Colonic mucosa (tissue), 4 donors: ENCODE data around the gene UTP15. TPM values are rescaled to one million over a fixed set of nuclear protein-coding genes. Genes with fewer than 3 reads are reported as not detected.
A peak's percentile ranks its signal among the peaks of the same experiment; 100 is the strongest.

Experiments
- DNase-seq: peaks from one replicate; pipeline ENCODE4 v3.0.0-alpha.2; 2020
- H3K27ac ChIP-seq: fragments of 200-600 bp; one replicate; pipeline ENCODE4 v1.8.0; 2021
- H3K27me3 ChIP-seq: fragments of 200-600 bp; one replicate; pipeline ENCODE4 v1.8.0; 2021
- H3K36me3 ChIP-seq: fragments of 200-600 bp; one replicate; pipeline ENCODE4 v1.8.0; 2021
- H3K4me1 ChIP-seq: fragments of 200-600 bp; one replicate; pipeline ENCODE4 v1.8.0; 2021; ENCODE audit warnings: mild to moderate bottlenecking
- H3K4me3 ChIP-seq: fragments of 200-600 bp; one replicate; pipeline ENCODE4 v1.8.0; 2021
- H3K9ac ChIP-seq, 2 donors: one replicate each; pipeline ENCODE4 v1.7.0; 2013; ENCODE audit warnings: control low read depth in 2 of 2, low read depth in 2 of 2, low read length in 2 of 2
- H3K9me3 ChIP-seq: fragments of 200-600 bp; one replicate; pipeline ENCODE4 v1.8.0; 2021
- intact Hi-C: fragments of 100-400 bp; cut with DNase I; formaldehyde crosslinking; loops from one replicate; pipeline ENCODE4 v1.14.1; 2022
- total RNA-seq, 2 donors: library from RNA; stranded (reverse); fragmentation: NEBNext Ultra II Directional in 1 of 2; extraction: Animal tissue kit (Norgen Biotek cat#: 25700) in 1 of 2; gene quantifications; one replicate each; pipeline ENCODE4 v1.2.1, GENCODE V29; 2021
- TF ChIP-seq, protein P1 (sequence below): fragments of 200-600 bp; IDR thresholded peaks from one replicate; pipeline ENCODE4 v1.8.0; 2022; ENCODE audit warnings: antibody characterized with exemption, mild to moderate bottlenecking
- donor health status: healthy.
- donor health status: DM: no; HTN: no; CAD: no.
- donor health status: DM: no; HTN: no; CAD: no.

Gene UTP15
- total RNA-seq, 2 donors from 2014 or later: 9.4 to 13.9 TPM

DNA sequence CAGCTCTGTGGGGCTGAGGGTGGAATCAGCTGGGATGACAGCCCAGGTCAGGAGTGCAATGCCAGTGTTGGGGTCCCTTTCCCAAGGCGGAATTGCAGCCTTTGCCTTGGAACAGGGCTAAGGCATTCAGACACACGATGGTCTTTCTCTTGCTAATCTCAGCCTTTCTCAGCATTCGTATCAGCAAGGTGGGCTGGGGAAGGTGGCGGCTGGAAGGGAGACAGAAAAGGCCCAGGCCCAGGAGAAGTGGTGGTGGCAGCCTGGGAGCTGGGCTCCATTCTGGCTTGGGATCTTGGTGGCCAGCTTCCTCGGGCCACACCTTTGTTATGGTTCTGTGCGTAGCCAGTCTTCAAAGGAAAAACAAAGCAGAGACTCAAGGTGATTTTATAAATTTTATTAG is 59.3 kb downstream of the UTP15 start:
- DNase-seq: no peak
- Histone ChIP-seq H3K4me3 (no peak overlapping the region), H3K9me3 (no peaks in the 10 kb centered on the region), H3K27ac (peak overlapping the region; percentile 7), H3K36me3 (no peaks in the 10 kb centered on the region), H3K9ac (no peak overlapping the region), H3K4me1 (no peaks in the 10 kb centered on the region), H3K27me3 (no peaks in the 10 kb centered on the region)
- TF ChIP-seq, protein P1, sequence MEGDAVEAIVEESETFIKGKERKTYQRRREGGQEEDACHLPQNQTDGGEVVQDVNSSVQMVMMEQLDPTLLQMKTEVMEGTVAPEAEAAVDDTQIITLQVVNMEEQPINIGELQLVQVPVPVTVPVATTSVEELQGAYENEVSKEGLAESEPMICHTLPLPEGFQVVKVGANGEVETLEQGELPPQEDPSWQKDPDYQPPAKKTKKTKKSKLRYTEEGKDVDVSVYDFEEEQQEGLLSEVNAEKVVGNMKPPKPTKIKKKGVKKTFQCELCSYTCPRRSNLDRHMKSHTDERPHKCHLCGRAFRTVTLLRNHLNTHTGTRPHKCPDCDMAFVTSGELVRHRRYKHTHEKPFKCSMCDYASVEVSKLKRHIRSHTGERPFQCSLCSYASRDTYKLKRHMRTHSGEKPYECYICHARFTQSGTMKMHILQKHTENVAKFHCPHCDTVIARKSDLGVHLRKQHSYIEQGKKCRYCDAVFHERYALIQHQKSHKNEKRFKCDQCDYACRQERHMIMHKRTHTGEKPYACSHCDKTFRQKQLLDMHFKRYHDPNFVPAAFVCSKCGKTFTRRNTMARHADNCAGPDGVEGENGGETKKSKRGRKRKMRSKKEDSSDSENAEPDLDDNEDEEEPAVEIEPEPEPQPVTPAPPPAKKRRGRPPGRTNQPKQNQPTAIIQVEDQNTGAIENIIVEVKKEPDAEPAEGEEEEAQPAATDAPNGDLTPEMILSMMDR: no peak
- intact Hi-C loops: no loop called here

GRCh38 chr5:73625372-73625943 is 59.9 kb downstream of the UTP15 start:
- Histone ChIP-seq H3K36me3 (no peaks in the 10 kb centered on the region), H3K27ac (peak overlapping the region; percentile 7), H3K9me3 (no peaks in the 10 kb centered on the region), H3K9ac (peak overlapping the region; percentile 53 to 59), H3K4me3 (peak overlapping the region; percentile 67), H3K27me3 (no peaks in the 10 kb centered on the region), H3K4me1 (no peaks in the 10 kb centered on the region)
- no peak for DNase-seq
- intact Hi-C loops: no loop called here
- TF ChIP-seq, protein P1: no peak

DNA sequence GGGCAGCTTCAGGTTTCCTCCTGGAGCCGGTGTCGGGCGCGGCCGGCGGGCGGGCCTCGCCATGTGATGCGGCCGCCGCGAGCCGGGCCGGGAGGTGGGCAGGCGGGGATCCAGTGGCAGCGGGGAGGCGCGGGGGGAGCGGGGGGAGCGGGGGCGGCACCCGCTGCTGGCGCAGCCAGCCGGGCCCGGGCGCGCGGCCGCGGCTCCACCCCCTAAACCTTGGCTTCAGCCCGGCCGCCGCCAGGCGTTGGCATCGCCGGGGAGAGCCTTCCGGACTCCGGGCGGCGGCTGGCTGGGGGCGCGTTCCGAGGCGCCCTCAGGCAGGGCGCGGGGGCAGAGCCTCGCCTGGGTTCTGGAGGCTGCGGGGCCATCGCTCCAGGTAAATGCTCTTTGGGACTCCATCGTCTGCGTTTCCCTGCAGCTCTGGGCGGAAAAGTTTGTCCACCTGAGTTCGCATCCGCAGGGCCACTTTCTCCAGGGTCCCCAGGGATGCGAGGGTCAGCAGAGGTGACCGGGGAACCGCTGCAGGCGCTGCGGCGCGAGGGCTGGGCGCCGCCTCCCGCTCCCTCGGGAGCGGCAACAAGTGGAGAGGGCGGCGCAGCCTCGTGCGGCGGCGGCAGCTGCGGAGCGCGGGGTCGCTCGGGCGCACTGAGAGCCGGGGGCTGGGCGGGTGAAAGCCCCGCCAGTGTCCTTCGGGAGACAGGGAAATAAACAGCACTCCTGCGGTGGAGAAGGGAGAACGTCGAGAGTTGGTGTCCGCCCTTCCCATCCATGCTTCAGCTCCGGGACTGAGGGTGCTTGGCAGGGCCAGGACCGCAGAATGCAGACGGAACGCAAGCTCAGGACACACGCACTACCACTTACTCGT is 60.6 kb downstream of the UTP15 start, which contains the start of gene ARHGEF28:
TSS of gene ARHGEF28 (plus strand) at position 253 of the 868 bp plus-strand sequence. CDS start 58,656 bp downstream, outside the sequence.
- DNase-seq: peak; percentile 75
- intact Hi-C loops: no loop called here

DNA sequence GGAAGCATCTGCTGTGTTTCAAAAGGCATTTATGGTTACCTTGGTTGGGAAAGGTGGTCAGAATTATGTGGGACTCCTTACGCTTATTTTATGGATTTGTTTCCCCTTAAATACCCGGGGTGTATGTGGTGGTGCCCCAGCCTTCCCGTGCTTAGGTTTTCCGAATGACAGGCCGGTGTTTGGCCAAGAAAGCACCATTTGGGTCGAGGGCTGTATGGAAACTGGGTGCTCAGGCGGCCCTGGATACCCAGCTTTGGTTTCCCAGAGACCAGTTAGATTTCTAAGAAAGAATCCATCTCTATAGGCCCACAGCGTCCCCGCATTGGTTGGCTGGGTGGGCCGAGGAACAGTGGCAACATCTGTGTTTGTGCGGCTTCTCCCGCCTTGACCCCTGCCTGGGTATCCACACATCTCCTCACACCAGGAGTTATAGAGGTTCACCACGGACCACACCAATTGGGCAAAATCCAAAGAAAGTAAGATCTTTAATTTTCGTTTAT is 61.3 kb downstream of the UTP15 start:
- intact Hi-C loops: no loop called here
- Histone ChIP-seq H3K27me3 (no peaks in the 10 kb centered on the region), H3K36me3 (no peaks in the 10 kb centered on the region), H3K9ac (peak overlapping the region; percentile 54 to 73), H3K27ac (no peak overlapping the region), H3K9me3 (no peaks in the 10 kb centered on the region), H3K4me3 (peak overlapping the region; percentile 67), H3K4me1 (no peaks in the 10 kb centered on the region)
- TF ChIP-seq, protein P1: no peak
- no peak for DNase-seq

More for the DNA sequence above, 60.6 kb downstream of the UTP15 start, which contains the start of gene ARHGEF28:
- no peaks in the 10 kb centered on the region for H3K27me3 ChIP-seq
- TF ChIP-seq, protein P1: no peak
- no peaks in the 10 kb centered on the region for H3K4me1 ChIP-seq
- H3K9me3 ChIP-seq: no peaks in the 10 kb centered on the region
- H3K4me3 ChIP-seq: peak within 1 kb of the TSS; percentile 67
- peak within 1 kb of the TSS; percentile 57 for H3K27ac ChIP-seq
- no peaks in the 10 kb centered on the region for H3K36me3 ChIP-seq
- H3K9ac ChIP-seq: peak within 1 kb of the TSS; percentile 54 to 73

- Histone ChIP-seq H3K9me3 (no peaks in the 10 kb centered on the region), H3K36me3 (no peaks in the 10 kb centered on the region), H3K4me1 (no peaks in the 10 kb centered on the region), H3K4me3 (no peak overlapping the region), H3K9ac (no peak overlapping the region), H3K27me3 (no peaks in the 10 kb centered on the region), H3K27ac (no peak overlapping the region)
- TF ChIP-seq, protein P1: no peak
- DNase-seq: no peak
- intact Hi-C loops: no loop called here
Observed at GRCh38 chr5:73629456-73629855, 63.9 kb downstream of the UTP15 start.
